ENCODE data around the gene HEATR5A. TPM values are rescaled to one million over a fixed set of nuclear protein-coding genes. Genes with fewer than 3 reads are reported as not detected.

The HEATR5A gene
- total and polyA plus RNA-seq, 9 of the 15 experiments (the other 6 are each of a cell fraction or from before 2014, with no cell fraction given) = 8.0 to 50.9 (median 23.0) TPM

GRCh38 chr14:31426663-31427062 lies 6.3 kb upstream of the HEATR5A start:
- BruUV-seq (replicated peaks) = no TSS peak
- DNase-seq (ENCODE audit: extremely low read depth in 1 of 4, low spot score in 3 of 4) = no peak
- H3K9ac ChIP-seq (ENCODE audit: insufficient read depth in 1 of 2, low read depth in 2 of 2, low read length in 2 of 2) = no peak overlapping the region
- H4K20me1 ChIP-seq (replicated peaks; ENCODE audit: control insufficient read depth, insufficient read depth, low read length) = no peaks in the 10 kb centered on the region
- POLR2A ChIA-PET = no interaction called here
- no peak overlapping the region for H3K27ac ChIP-seq (ENCODE audit: extremely low read depth, low read depth, low read length)
- FAIRE-seq = no peak
- CTCF ChIA-PET (ENCODE audit: low intra/inter-chr PET ratio) = no interaction called here
- TF ChIP-seq, protein P1, sequence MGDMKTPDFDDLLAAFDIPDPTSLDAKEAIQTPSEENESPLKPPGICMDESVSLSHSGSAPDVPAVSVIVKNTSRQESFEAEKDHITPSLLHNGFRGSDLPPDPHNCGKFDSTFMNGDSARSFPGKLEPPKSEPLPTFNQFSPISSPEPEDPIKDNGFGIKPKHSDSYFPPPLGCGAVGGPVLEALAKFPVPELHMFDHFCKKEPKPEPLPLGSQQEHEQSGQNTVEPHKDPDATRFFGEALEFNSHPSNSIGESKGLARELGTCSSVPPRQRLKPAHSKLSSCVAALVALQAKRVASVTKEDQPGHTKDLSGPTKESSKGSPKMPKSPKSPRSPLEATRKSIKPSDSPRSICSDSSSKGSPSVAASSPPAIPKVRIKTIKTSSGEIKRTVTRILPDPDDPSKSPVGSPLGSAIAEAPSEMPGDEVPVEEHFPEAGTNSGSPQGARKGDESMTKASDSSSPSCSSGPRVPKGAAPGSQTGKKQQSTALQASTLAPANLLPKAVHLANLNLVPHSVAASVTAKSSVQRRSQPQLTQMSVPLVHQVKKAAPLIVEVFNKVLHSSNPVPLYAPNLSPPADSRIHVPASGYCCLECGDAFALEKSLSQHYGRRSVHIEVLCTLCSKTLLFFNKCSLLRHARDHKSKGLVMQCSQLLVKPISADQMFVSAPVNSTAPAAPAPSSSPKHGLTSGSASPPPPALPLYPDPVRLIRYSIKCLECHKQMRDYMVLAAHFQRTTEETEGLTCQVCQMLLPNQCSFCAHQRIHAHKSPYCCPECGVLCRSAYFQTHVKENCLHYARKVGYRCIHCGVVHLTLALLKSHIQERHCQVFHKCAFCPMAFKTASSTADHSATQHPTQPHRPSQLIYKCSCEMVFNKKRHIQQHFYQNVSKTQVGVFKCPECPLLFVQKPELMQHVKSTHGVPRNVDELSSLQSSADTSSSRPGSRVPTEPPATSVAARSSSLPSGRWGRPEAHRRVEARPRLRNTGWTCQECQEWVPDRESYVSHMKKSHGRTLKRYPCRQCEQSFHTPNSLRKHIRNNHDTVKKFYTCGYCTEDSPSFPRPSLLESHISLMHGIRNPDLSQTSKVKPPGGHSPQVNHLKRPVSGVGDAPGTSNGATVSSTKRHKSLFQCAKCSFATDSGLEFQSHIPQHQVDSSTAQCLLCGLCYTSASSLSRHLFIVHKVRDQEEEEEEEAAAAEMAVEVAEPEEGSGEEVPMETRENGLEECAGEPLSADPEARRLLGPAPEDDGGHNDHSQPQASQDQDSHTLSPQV (IDR thresholded peaks at IDR 0.05) = no peak
- no peak for TF ChIP-seq MEF2A (IDR thresholded peaks at IDR 0.05; ENCODE audit: control insufficient read depth, low read depth, low read length)
- no peak for TF ChIP-seq ZBTB7A (IDR thresholded peaks at IDR 0.05; ENCODE audit: borderline replicate concordance, control insufficient read depth, low read depth, low read length)
- TF ChIP-seq HOXB6 (CRISPR knock-in tag; IDR thresholded peaks at IDR 0.05; ENCODE audit: borderline replicate concordance) = no peak
- TF ChIP-seq RAD51 (IDR thresholded peaks at IDR 0.05; ENCODE audit: borderline replicate concordance, low read depth) = no peak
- no peak for TF ChIP-seq TRIM24 (IDR thresholded peaks at IDR 0.05)
- TF ChIP-seq FOXJ2 (tag; IDR thresholded peaks at IDR 0.05) = no peak
- TF ChIP-seq, protein P2, sequence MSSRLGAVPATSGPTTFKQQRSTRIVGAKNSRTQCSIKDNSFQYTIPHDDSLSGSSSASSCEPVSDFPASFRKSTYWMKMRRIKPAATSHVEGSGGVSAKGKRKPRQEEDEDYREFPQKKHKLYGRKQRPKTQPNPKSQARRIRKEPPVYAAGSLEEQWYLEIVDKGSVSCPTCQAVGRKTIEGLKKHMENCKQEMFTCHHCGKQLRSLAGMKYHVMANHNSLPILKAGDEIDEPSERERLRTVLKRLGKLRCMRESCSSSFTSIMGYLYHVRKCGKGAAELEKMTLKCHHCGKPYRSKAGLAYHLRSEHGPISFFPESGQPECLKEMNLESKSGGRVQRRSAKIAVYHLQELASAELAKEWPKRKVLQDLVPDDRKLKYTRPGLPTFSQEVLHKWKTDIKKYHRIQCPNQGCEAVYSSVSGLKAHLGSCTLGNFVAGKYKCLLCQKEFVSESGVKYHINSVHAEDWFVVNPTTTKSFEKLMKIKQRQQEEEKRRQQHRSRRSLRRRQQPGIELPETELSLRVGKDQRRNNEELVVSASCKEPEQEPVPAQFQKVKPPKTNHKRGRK (tag; IDR thresholded peaks at IDR 0.05) = no peak
- no peak for TF ChIP-seq IFI16 (CRISPR knock-in tag; IDR thresholded peaks at IDR 0.05)
- TF ChIP-seq, protein P3, sequence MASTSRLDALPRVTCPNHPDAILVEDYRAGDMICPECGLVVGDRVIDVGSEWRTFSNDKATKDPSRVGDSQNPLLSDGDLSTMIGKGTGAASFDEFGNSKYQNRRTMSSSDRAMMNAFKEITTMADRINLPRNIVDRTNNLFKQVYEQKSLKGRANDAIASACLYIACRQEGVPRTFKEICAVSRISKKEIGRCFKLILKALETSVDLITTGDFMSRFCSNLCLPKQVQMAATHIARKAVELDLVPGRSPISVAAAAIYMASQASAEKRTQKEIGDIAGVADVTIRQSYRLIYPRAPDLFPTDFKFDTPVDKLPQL (IDR thresholded peaks at IDR 0.05; ENCODE audit: extremely low read depth, insufficient read length) = no peak
- TF ChIP-seq HMBOX1 (IDR thresholded peaks at IDR 0.05) = no peak
- H2AFZ ChIP-seq (ENCODE audit: low read depth, low read length) = no peak overlapping the region
- H3K4me1 ChIP-seq (replicated peaks in 1 of 2; ENCODE audit: control insufficient read depth in 2 of 2, insufficient read depth in 2 of 2, low read length in 2 of 2) = peaks cover 0 to 2% of the 10 kb centered on the region in 2 experiments; a peak in 1 of 5 replicates
- no peak for ATAC-seq
- no peaks in the 10 kb centered on the region for H3K36me3 ChIP-seq (ENCODE audit: control insufficient read depth, insufficient read depth, low read length)
- no peak overlapping the region for H3K4me2 ChIP-seq (ENCODE audit: insufficient read depth, low read length)
- intact Hi-C loops (cut with micrococcal nuclease) (no loop called here), in situ Hi-C loops (cut with MboI) (no loop called here)
- WGBS (ENCODE audit: insufficient coverage, low coverage, missing lambda C conversion rate) = 31% methylated on average over 2 of the region's 2 CpGs
- H3K9me1 ChIP-seq (ENCODE audit: control insufficient read depth, insufficient read depth, low read length) = no peaks in the 10 kb centered on the region
- H3K9me3 ChIP-seq (replicated peaks; ENCODE audit: control insufficient read depth, insufficient read depth, low read depth, low read length) = no peaks in the 10 kb centered on the region
- no peaks in the 10 kb centered on the region for H3K27me3 ChIP-seq (ENCODE audit: control insufficient read depth in 2 of 2, insufficient read depth in 2 of 2, low read length in 2 of 2)
- no peak overlapping the region for H3K4me3 ChIP-seq
- H3K79me2 ChIP-seq (ENCODE audit: control insufficient read depth, insufficient read depth, low read length) = no peaks in the 10 kb centered on the region
